Islet precursor cell (in vitro differentiated cells): ENCODE data around the gene FRG2.
"Not testable (repeated sequence)": the region's sequence is repeated elsewhere in the genome, so short reads cannot be mapped to it uniquely, and the experiment has no call there.

Experiments
- DNase-seq: peaks from one replicate; pipeline ENCODE4 v3.0.0-alpha.2; 2018

The FRG2 gene

GRCh38 chr4:190027156-190027555 is at the start of gene FRG2:
Gene FRG2 (minus strand): TSS chr4:190027256. CDS start chr4:190027204, 52 bp downstream.
- not testable (repeated sequence) for DNase-seq

DNA sequence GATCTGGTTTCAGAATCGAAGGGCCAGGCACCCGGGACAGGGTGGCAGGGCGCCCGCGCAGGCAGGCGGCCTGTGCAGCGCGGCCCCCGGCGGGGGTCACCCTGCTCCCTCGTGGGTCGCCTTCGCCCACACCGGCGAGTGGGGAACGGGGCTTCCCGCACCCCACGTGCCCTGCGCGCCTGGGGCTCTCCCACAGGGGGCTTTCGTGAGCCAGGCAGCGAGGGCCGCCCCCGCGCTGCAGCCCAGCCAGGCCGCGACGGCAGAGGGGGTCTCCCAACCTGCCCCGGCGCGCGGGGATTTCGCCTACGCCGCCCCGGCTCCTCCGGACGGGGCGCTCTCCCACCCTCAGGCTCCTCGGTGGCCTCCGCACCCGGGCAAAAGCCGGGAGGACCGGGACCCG is 41.3 kb upstream of the FRG2 start:
- not testable (repeated sequence) for DNase-seq

DNA sequence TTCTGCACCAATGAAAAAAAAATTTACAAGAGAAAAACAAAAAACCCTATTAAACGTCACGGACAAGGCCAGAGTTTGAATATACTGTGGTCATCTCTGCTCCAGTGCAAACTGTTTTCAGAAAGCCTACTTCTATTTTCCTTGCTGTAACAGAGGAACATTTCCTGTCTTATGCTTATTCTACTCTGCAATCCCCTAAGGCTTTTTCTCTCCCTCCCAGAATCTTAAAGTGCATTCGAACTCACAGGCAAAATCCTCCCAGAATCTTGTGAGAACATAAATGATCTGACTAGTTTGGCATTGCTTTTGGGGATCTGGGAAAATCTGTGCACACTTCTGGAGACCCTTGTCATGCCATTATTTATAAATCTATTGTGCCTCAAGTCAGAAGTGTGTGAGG is 37.7 kb upstream of the FRG2 start:
- DNase-seq = not testable (repeated sequence)

DNA sequence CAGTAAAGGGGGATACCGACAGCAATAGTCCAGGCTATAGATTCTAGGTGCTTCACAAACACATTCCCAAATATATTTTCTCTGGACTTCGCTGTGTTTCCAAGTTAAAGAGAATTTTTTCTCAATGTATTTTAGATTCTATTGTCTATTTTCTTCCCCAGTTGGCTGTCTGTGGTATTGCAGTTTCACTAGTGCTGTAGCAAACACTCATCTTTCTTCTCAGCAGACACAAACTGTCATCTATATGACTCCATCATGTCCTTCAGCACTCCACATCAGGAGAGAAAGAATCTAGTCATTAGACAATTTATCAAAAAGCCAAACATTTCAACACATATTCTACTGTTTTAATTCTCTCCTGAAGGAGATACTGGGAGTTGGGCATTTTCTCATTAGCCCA is 37.3 kb upstream of the FRG2 start, which contains the start of gene DBET:
Gene DBET, plus strand, starts transcription at position 161 of the 400 bp plus-strand sequence.
- not testable (repeated sequence) for DNase-seq

DNA sequence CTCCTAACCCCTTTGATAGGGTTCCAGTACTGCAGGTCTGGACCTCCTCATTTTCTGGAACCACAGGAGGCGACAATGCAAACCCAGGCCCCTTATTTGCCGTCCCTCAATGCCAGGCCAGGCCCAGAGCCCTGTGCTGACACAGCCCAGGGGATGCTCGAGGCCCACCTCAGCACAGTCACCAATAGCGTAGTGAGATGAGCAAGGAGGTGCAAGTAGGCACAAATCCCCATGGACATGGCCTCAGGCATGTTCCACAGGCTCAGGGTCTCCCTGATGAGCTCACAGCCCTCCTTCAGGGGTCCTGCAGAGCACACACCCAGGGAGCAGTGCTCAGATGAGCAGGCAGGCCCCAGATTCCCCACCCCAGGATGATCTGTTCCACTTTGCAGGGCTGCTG is 31.9 kb upstream of the FRG2 start:
- not testable (repeated sequence) for DNase-seq

- DNase-seq = not testable (repeated sequence)
Observed at GRCh38 chr4:190049378-190050239, 22.6 kb upstream of the FRG2 start.

GRCh38 chr4:190047627-190048026 is 20.6 kb upstream of the FRG2 start:
- DNase-seq = not testable (repeated sequence)

- not testable (repeated sequence) for DNase-seq
Observed at GRCh38 chr4:190040873-190041272, 13.8 kb upstream of the FRG2 start.

DNA sequence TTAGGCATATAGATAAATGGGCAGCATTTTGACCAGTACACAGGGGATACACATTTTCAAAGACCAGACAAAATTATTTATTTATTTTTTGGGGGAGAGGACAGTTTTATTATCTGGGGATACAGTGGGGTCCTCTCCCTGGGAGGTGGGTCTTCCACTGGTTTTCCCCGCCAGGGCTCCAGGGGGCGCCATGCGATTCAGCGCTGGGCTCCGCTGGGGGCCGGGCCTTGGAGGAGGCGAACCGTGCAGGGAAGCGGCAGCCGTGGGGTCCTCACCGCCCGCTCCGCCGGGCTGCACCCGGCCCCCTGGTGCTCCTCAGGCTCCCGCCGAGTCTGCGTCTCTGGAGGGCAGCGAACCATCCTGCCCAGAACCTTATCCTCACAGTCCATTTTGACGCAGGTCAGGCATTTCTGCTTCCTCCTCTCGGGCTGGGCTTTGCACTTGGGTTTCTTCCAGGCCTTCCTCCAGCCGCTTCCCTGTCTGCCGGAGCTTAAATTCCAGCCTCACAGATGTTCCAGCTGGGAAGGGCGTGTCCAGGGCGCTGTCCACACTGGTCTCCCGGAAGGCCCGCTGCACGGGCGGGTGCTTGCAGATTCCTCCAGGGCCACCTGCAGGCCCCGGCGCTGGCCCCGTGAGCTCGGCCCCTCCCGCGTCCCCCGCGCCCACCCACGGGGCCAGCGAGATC is 10.8 kb upstream of the FRG2 start:
- not testable (repeated sequence) for DNase-seq

DNA sequence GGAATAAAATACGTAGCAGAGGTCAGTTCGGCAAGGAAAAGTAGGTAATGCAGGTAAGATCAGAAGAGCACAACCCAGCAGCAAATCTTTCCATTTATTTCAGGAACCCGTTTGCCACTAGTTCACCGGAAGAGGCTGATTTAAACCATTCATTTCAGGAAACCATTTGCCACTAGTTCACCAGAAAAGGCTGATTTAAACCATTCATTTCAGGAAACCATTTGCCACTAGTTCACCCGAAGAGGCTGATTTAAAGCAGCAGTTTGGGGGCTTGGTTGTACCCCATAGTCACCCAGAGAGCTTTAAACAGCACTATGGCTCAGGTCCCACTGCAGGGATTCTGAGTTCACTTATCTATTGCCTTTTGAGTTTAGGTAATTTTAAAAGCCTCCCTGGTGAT is 4.2 kb upstream of the FRG2 start:
- not testable (repeated sequence) for DNase-seq

- DNase-seq = not testable (repeated sequence)
Observed at GRCh38 chr4:190022614-190023281, 4.3 kb downstream of the FRG2 start.

DNA sequence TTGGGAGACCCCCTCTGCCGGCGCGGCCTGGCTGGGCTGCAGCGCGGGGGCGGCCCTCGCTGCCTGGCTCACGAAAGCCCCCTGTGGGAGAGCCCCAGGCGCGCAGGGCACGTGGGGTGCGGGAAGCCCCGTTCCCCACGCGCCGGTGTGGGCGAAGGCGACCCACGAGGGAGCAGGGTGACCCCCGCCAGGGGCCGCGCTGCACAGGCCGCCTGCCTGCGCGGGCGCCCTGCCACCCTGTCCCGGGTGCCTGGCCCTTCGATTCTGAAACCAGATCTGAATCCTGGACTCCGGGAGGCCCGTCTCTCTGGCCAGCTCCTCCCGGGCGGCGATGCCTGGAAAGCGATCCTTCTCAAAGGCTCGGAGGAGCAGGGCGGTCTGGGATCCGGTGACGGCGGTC is 5.1 kb downstream of the FRG2 start:
- not testable (repeated sequence) for DNase-seq

DNA sequence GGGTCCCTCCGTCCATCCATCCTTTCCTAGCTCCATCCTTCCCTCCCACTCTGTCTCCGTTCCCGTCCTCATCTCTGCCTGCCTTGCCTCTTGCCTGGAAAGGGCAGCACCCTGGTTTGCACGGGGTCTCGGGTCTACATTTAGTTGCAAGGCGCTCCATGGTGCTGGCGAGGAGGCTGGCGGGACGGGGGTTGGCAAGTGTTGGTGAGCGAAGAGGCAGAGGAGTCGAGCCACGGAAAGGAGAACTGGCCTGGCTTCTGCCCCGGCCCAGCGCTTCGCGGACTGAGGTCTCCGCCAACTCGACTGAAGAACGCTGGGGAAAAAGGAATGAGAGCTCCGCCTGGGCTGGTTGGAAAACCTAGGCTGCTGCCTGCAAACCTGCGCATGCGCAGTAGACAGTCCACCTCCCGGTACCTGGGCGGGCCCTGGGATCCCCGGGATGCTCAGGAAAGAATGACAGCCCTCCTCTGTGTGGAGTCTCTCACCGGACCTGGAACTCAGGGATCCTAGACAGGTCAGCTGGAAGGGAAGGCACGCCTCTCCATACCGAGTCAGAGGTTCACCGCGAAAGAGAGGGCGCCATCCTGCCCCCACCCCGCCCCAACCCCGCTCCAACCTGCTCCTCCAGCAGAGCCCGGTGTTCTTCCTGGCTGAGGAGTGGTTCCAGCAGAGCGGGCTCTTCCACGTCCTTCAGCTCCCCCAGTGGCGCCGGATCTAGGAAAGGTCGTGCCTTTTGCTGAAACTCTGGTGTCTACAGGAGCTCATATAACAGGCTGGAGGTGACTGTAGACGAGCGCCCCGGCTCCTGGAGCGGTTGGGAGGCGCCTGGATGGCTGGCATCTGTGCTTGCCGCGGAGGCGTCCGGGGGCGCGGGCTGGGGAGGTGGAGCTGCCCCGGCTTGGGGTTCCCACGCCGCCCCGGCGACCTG is 6.0 kb downstream of the FRG2 start:
- DNase-seq = peak; percentile 77

DNA sequence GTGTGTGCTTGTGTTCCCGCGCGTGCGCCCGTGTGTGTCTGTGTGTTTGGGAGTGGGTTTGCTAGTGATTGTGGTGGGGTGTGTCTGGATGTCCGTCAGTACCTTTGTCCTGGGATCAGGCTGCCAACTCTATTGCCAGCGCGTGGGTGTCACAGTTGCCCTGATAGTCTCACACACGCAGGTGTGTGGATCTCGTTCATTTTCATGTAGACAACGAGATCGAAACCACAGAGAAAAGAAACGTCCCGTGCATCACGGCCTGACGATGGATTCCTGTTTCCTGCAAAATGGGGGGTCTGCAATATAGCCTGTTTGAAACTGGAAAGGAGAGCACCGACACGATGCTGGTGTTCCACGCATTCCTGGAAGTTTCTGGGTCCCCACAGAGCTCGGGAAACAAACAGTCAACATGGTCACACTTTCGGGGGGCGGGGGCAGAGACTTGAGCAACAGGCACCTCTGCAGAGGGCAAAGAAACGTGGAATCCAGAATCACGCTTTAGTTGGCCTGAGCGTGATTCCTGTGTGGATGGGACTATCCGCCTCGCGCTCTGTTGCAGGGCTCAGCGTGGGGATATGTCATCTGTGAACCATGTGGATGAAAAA is 7.1 kb downstream of the FRG2 start:
- DNase-seq = not testable (repeated sequence)

DNA sequence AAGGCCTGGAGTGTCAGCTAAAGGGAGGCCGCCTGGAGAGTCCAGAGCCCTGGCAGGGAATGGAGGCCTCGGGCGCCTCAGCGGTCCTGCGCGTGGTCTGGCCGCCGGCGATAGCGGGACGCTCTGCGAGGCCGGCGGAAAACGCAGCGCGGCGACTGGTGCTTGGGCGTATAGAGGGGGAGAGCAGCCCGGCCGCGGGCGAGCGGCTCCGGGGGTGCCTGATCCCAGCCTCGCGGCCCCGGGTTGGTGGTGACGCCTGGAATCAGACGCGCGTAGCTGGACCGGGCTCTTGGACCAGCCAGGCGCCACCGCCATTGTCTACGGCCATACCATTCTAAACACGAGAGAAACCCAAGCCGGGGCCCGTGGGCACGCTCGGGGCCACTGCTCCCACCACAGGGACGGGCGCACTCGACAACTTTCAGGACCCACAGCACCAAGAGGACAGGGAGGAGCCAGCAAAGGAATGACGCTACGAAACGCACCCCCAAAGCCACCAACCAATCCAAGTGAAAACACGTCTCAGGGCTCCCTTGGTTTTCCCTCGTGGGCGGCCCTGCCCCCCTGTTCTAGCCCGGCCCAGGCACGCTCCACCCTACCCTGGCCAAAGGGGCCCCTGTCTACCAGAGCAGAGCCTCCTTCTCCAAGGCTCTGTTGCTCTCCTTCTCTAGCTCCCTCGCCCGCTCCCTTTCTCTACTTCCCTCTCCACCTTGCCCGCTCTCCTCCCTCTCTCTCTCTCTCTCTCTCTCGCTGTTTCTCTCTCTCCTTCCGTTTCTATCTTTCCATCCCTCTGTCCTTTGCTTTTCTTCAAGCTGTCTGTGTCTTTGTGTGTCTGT is 7.8 kb downstream of the FRG2 start:
- peak; percentile 53 for DNase-seq

- DNase-seq = no peak
Observed at GRCh38 chr4:190018201-190018920, 8.7 kb downstream of the FRG2 start.

GRCh38 chr4:190017357-190018200 is 9.5 kb downstream of the FRG2 start:
- DNase-seq = peak; percentile 56

- peak; percentile 47 for DNase-seq
Observed at GRCh38 chr4:190016369-190017289, 10.4 kb downstream of the FRG2 start.
